CD4-positive, alpha-beta T cell treated with Interleukin-15 for 1 hour (primary cell): ENCODE results near the gene SPATA3.

Source experiments
- DNase-seq: peaks from one replicate; pipeline ENCODE4 v3.0.0-alpha.2; 2020

The SPATA3 gene

DNA sequence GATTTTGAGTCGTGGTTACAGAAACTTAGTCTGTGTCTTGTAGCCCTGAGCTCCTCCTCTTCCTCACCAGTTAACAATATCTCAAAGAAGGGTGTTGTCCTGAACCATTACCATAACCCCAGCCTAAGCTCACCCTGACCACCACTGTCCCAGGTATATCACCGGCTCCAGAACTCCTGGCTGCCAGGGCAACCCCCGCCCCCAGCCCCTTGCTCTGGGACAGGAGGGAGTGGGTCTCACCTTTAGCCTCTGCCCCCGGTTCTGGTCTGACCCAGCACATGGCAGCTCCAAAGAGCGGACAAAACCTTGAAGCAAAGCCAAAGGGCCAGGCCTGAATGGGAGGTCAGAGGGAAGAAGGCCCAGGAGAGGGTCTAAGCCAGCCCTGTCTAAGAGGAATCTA, 55.2 kb downstream of the SPATA3 start:
- no peak for DNase-seq

- DNase-seq, result peak; percentile 78
Observed at GRCh38 chr2:231052494-231053451, 56.9 kb downstream of the SPATA3 start.

DNA sequence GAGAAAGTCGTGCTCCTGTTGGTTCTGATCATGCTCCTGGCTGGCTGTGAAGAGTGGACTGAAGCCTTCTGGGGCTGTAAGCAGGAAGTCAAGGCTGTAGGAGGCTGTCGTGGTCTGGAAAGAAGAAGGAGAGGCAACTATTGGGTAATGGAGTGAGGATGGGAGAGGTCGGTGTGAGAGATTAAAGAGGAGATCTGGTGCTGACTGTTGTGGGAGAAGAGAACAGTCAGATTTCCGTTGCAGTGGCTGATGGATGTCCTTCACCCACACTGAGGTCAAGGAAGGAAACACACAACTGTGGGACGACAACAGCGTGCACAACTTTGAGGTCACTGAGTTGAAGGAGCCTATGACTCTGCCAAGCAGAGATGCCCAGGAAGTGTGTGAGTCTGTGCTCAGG, 57.9 kb downstream of the SPATA3 start:
- DNase-seq, result no peak

GRCh38 chr2:231056453-231057416, 60.8 kb downstream of the SPATA3 start, which contains the start of gene PSMD1:
PSMD1 (plus strand) TSS chr2:231056867; CDS start chr2:231057026, 159 bp downstream.
- peak; percentile 92 for DNase-seq

DNA sequence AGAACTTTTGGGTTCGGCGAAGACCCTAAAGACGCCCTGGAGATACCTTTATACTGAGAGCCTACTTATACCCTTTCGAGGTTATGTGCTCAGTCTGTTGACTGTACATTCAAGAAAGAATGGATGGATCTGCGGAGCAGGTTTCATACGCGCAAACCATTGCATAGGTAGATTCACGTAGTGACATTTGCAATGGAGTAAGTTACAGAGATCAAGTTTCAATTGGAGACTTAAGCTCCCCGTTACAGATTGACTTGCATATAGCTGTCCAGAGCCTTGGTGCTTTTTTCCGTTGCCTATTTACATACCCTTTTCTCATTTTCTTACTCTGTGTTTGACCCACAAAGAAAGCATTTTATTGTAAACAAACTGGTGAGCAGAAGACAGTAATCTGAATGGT, 61.7 kb downstream of the SPATA3 start:
- DNase-seq, result no peak
